HepG2 (cell line): ENCODE measurements around the gene EIF4G3. TPM values are rescaled to one million over a fixed set of nuclear protein-coding genes. Genes with fewer than 3 reads are reported as not detected.

ENCODE experiments used
- ATAC-seq: fragments of 200-7000 bp; cut with Tn5 transposase; 3 replicates; pipeline ENCODE4 v1.9.1; 2020; ENCODE audit warnings: mild to moderate bottlenecking, moderate library complexity
- BruUV-seq: library from RNA; stranded (reverse); fragments of 400-500 nt; replicated peaks from 2 replicates; lab custom pipeline; 2021; lab: Mats Ljungman, UMichigan
- CTCF ChIA-PET: fragments of 300-600 bp; formaldehyde crosslinking; extraction: SDS; loops from one replicate; lab custom pipeline; 2021; ENCODE audit warnings: low total read pairs, inconsistent platforms, low intra/inter-chr PET ratio; lab: Yijun Ruan, JAX
- POLR2A ChIA-PET: fragments of 350-600 bp; sonication (Branson Sonifier 250); formaldehyde crosslinking; loops from one replicate; lab custom pipeline; 2020; ENCODE audit warnings: antibody characterized with exemption, inconsistent platforms; lab: Yijun Ruan, JAX
- DNase-seq: peaks from one replicate; pipeline ENCODE4 v3.0.0-alpha.2; 2015; ENCODE audit warnings: low spot score
- FAIRE-seq: peaks from 3 replicates; lab custom pipeline; 2011; peaks lifted over from hg19 to GRCh38; lab: Jason Lieb, UNC
- H2AFZ ChIP-seq: one replicate; pipeline ENCODE4 v1.6.1; 2011; ENCODE audit warnings: low read length, inconsistent platforms
- H3K27ac ChIP-seq: fragments of 300-600 bp; 3 replicates; pipeline ENCODE4 v1.8.0; 2011; ENCODE audit warnings: mixed run types, mild to moderate bottlenecking, mixed read lengths, low read length, inconsistent platforms; ENCODE audit not compliant: insufficient read depth; ENCODE audit errors: extremely low read length
- H3K27me3 ChIP-seq, 2 experiments: fragments of 200-600 bp in 1 of 2; 2 replicates in 1 of 2; 3 replicates in 1 of 2; pipeline versions ENCODE4 v1.6.0 to v1.8.0; 2011; ENCODE audit warnings: low read length in 2 of 2, mild to moderate bottlenecking in 2 of 2, moderate library complexity in 2 of 2, inconsistent platforms in 1 of 2; ENCODE audit not compliant: insufficient read depth in 2 of 2, control insufficient read depth in 1 of 2
- H3K36me3 ChIP-seq, 2 experiments: fragments of 200-600 bp in 1 of 2; replicated peaks in 1 of 2; 2 replicates in 1 of 2; 3 replicates in 1 of 2; pipeline versions ENCODE4 v1.5.1 to v1.8.0; 2011; ENCODE audit warnings: low read length in 2 of 2, inconsistent platforms in 1 of 2; ENCODE audit not compliant: insufficient read depth in 2 of 2, control insufficient read depth in 1 of 2
- H3K4me1 ChIP-seq: 2 replicates; pipeline ENCODE4 v1.5.1; 2012; ENCODE audit warnings: low read length, inconsistent platforms; ENCODE audit not compliant: insufficient read depth
- H3K4me2 ChIP-seq: 2 replicates; pipeline ENCODE4 v1.6.0; 2011; ENCODE audit warnings: low read depth, low read length, inconsistent platforms
- H3K4me3 ChIP-seq, 3 experiments: fragments of 200-600 bp in 1 of 3; sonication (generic), shearing (Covaris generic) in 1 of 3; replicated peaks in 1 of 3; 2 replicates each; pipeline ENCODE4 v1.5.1; 2011 to 2016; ENCODE audit warnings: low read length in 3 of 3, inconsistent platforms in 2 of 3, low read depth in 2 of 3, mild to moderate bottlenecking in 2 of 3, control low read depth in 1 of 3, mixed read lengths in 1 of 3; ENCODE audit not compliant: insufficient read depth in 1 of 3
- H3K79me2 ChIP-seq: one replicate; pipeline ENCODE4 v1.6.1; 2011; ENCODE audit warnings: low read length, inconsistent platforms; ENCODE audit not compliant: insufficient read depth
- H3K9ac ChIP-seq: 2 replicates; pipeline ENCODE4 v1.6.0; 2011; ENCODE audit warnings: mild to moderate bottlenecking, low read depth, low read length, inconsistent platforms; ENCODE audit not compliant: insufficient read depth
- H3K9me3 ChIP-seq: 2 replicates; pipeline ENCODE4 v1.5.1; 2012; ENCODE audit warnings: mild to moderate bottlenecking, low read length
- H4K20me1 ChIP-seq: 2 replicates; pipeline ENCODE4 v1.6.0; 2011; ENCODE audit warnings: inconsistent platforms, mild to moderate bottlenecking, low read length, moderate library complexity; ENCODE audit not compliant: insufficient read depth
- ARHGAP35 ChIP-seq: sonication (generic); formaldehyde crosslinking; IDR thresholded peaks from 2 replicates; pipeline ENCODE4 v1.9.0; 2022; ENCODE audit warnings: mild to moderate bottlenecking, inconsistent platforms, moderate library complexity, missing genetic modification reagents, borderline replicate concordance
- ATF7 ChIP-seq, 2 experiments: fragments of 450-650 bp in 1 of 2; sonication (generic) in 1 of 2; formaldehyde crosslinking in 1 of 2; IDR thresholded peaks; 2 replicates each; pipeline versions ENCODE4 v1.4.0 to v1.6.1; 2016 to 2020; ENCODE audit warnings: antibody characterized with exemption in 1 of 2, mild to moderate bottlenecking in 1 of 2, missing genetic modification reagents in 1 of 2
- ESRRA ChIP-seq: sonication (generic); formaldehyde crosslinking; IDR thresholded peaks from 2 replicates; pipeline ENCODE4 v1.5.1; 2020; ENCODE audit warnings: mild to moderate bottlenecking, low read depth, missing genetic modification reagents
- HCFC1 ChIP-seq: fragments of 150-350 bp; IDR thresholded peaks from 2 replicates; pipeline ENCODE4 v1.6.1; 2014; ENCODE audit warnings: low read depth, low read length
- JUNB ChIP-seq: sonication (generic); formaldehyde crosslinking; IDR thresholded peaks from 2 replicates; pipeline ENCODE4 v1.8.0; 2022; ENCODE audit warnings: missing genetic modification reagents, mild to moderate bottlenecking, borderline replicate concordance
- KAT2B ChIP-seq: fragments of 150-350 bp; IDR thresholded peaks from 2 replicates; pipeline ENCODE4 v1.6.1; 2014; ENCODE audit warnings: low read depth, low read length, borderline replicate concordance
- KLF9 ChIP-seq: IDR thresholded peaks from 2 replicates; pipeline ENCODE4 v1.6.1; 2016; ENCODE audit warnings: low read depth
- MXD1 ChIP-seq: sonication (generic); formaldehyde crosslinking; IDR thresholded peaks from 2 replicates; pipeline ENCODE4 v1.4.0; 2020; ENCODE audit warnings: mild to moderate bottlenecking, missing genetic modification reagents
- XRCC5 ChIP-seq: fragments of 200-400 bp; formaldehyde crosslinking; optimal IDR thresholded peaks from 2 replicates; pipeline ENCODE3; 2017; ENCODE audit warnings: mild to moderate bottlenecking, low read length
- ZEB1 ChIP-seq: IDR thresholded peaks from 2 replicates; pipeline ENCODE4 v1.6.1; 2012; ENCODE audit warnings: mild to moderate bottlenecking, low read depth, inconsistent platforms; ENCODE audit not compliant: insufficient replicate concordance
- ZFX ChIP-seq: sonication (generic); formaldehyde crosslinking; IDR thresholded peaks from 2 replicates; pipeline ENCODE4 v1.4.0; 2020; ENCODE audit warnings: mild to moderate bottlenecking, low read depth, missing genetic modification reagents, moderate library complexity
- ZNF143 ChIP-seq: sonication (generic); formaldehyde crosslinking; IDR thresholded peaks from 2 replicates; pipeline ENCODE4 v1.4.0; 2020; ENCODE audit warnings: missing genetic modification reagents
- ZNF256 ChIP-seq: sonication (generic); formaldehyde crosslinking; conservative IDR thresholded peaks from 2 replicates; pipeline ENCODE4 v1.4.0; 2020; ENCODE audit warnings: missing genetic modification reagents
- ZNF670 ChIP-seq: sonication (generic); formaldehyde crosslinking; IDR thresholded peaks from 2 replicates; pipeline ENCODE4 v1.8.0; 2022; ENCODE audit warnings: mild to moderate bottlenecking, missing genetic modification reagents, borderline replicate concordance
- ZNF713 ChIP-seq: sonication (generic); formaldehyde crosslinking; IDR thresholded peaks from 2 replicates; pipeline ENCODE4 v1.4.0; 2020; ENCODE audit warnings: mild to moderate bottlenecking, missing genetic modification reagents
- WGBS: methylation state at CpG from one replicate; pipeline ENCODE4 v1.1.6; 2017; ENCODE audit warnings: low lambda C conversion rate; 5-methylcytosine and 5-hydroxymethylcytosine counted together
- in situ Hi-C: cut with HindIII; loops from 2 replicates; pipeline ENCODE4 v1.10.0; 2017; ENCODE audit warnings: low pct_unique_long_range_greater_than_20kb; ENCODE audit not compliant: extremely low pct_ligation_motif_present
- intact Hi-C: fragments of 100-400 bp; cut with micrococcal nuclease; formaldehyde crosslinking; loops from one replicate; pipeline ENCODE4 v1.10.0; 2022; ENCODE audit not compliant: unreplicated experiment
- polyA plus RNA-seq, 8 experiments: library from polyadenylated mRNA; depleted of rRNA in 3 of 8; stranded (reverse) in 7 of 8; unstranded in 1 of 8; fragments of >200 nt; fragmentation: Illumina TruSeq in 4 of 8; extraction: Trizol in 4 of 8; gene quantifications; 2 replicates each; pipeline versions ENCODE4 v1.2.1 to v1.2.3, GENCODE V29; 2011 to 2016; ENCODE audit warnings: low read depth in 4 of 8, missing spikeins in 1 of 8, mixed read lengths in 1 of 8; ENCODE audit not compliant: insufficient read depth in 1 of 8
- total RNA-seq, 5 experiments: library from RNA; depleted of rRNA; stranded (reverse); fragments of >200 nt; fragmentation: Illumina TruSeq; extraction: Trizol; gene quantifications; 2 replicates each; pipeline ENCODE4 v1.2.3, GENCODE V29; 2016; ENCODE audit warnings: low read depth in 1 of 5

The EIF4G3 gene
- total and polyA plus RNA-seq, 2 of the 13 experiments (the other 11 are each of a cell fraction or from before 2014, with no cell fraction given): 22.2 to 27.6 TPM

- BruUV-seq: no TSS peak
- intact Hi-C loops (no loop called here), in situ Hi-C loops (no loop called here)
- no peaks in the 10 kb centered on the region for H3K4me1 ChIP-seq
- H3K27ac ChIP-seq: no peak overlapping the region
- WGBS: 40% methylated on average over 1 of the region's 1 CpG
- no peaks in the 10 kb centered on the region for H4K20me1 ChIP-seq
- peaks cover 0 to 2% of the 10 kb centered on the region in 2 experiments; a peak in 1 of 5 replicates for H3K36me3 ChIP-seq
- H3K9me3 ChIP-seq: no peaks in the 10 kb centered on the region
- no peak for TF ChIP-seq ZNF256 (CRISPR knock-in tag)
- no peak for TF ChIP-seq ZNF713 (CRISPR knock-in tag)
- TF ChIP-seq HCFC1: no peak
- no peak for TF ChIP-seq ZEB1
- TF ChIP-seq ESRRA: no peak
- TF ChIP-seq ZNF143 (CRISPR knock-in tag): no peak
- no peak for TF ChIP-seq ZNF670 (CRISPR knock-in tag)
- TF ChIP-seq MXD1 (CRISPR knock-in tag): no peak
- no peak for TF ChIP-seq KLF9 (CRISPR knock-in tag)
- TF ChIP-seq ATF7 (IDR thresholded peaks at IDR 0.05): no peak
- TF ChIP-seq ATF7 (CRISPR knock-in tag; IDR thresholded peaks at IDR 0.05): no peak
- no peak for TF ChIP-seq KAT2B
- no peak for TF ChIP-seq JUNB
- TF ChIP-seq ZFX (CRISPR knock-in tag): no peak
- no peak for TF ChIP-seq XRCC5
- TF ChIP-seq ARHGAP35: no peak
- no peaks in the 10 kb centered on the region for H3K79me2 ChIP-seq
- no peak overlapping the region for H3K9ac ChIP-seq
- POLR2A ChIA-PET: no interaction called here
- no peak overlapping the region for H2AFZ ChIP-seq
- no peak for DNase-seq
- no peak overlapping the region for H3K4me2 ChIP-seq
- no peak overlapping the region for H3K4me3 ChIP-seq
- CTCF ChIA-PET: no interaction called here
- no peak for FAIRE-seq
- ATAC-seq: no peak
- no peaks in the 10 kb centered on the region for H3K27me3 ChIP-seq
Measured at GRCh38 chr1:20871419-20871818, 305.3 kb downstream of the EIF4G3 start.
